ENCODE measurements around the gene CHERP.
A peak's percentile ranks its signal among the peaks of the same experiment; 100 is the strongest.

The CHERP gene

DNA sequence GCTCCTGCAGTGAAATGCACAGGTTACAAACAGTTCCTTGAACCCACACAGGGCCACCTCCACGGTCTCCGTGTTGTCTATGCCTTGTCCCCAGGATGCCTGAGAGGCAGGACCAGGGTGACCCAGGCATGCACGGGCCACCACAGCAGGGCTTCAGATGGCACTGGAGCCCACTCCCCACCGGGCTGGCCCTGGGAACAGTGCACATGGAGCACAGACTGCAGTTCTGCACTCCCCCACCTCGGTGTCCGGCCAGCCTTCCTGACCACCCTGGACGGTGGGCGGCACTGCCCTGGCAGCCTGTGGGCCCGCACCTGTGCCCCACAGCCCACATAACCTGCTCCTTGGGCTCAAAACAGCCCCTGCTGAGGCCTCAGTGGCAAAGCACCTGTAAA, 44.2 kb upstream of the CHERP start:
- peaks cover 82 to 100% (median 97%) of the 10 kb centered on the region in 11 experiments for H4K20me1 ChIP-seq
- H3K9me3 ChIP-seq (replicated peaks in 1 of 11), result no peaks in the 10 kb centered on the region
- TF ChIP-seq Cebpa-rat (IDR thresholded peaks at IDR 0.05), result no peak
- H3K4me2 ChIP-seq, result peak overlapping the region; percentile 94 to 100 (median 99)
- H3K4me1 ChIP-seq, result peaks cover 87 to 100% (median 100%) of the 10 kb centered on the region in 10 experiments
- H3K4me3 ChIP-seq, result peak overlapping the region in 9 of 10 experiments; percentile 26 to 65 (median 51); a peak in 13 of 20 replicates
- peak overlapping the region in 10 of 11 experiments; percentile 27 to 80 (median 78); a peak in 19 of 22 replicates for H3K9ac ChIP-seq
- no peaks in the 10 kb centered on the region for H3K27me3 ChIP-seq
- peak overlapping the region; percentile 38 to 91 (median 88); a peak in 19 of 22 replicates for H3K27ac ChIP-seq
- peaks cover 0 to 12% (median 8%) of the 10 kb centered on the region in 11 experiments; a peak in 13 of 22 replicates for H3K36me3 ChIP-seq

DNA sequence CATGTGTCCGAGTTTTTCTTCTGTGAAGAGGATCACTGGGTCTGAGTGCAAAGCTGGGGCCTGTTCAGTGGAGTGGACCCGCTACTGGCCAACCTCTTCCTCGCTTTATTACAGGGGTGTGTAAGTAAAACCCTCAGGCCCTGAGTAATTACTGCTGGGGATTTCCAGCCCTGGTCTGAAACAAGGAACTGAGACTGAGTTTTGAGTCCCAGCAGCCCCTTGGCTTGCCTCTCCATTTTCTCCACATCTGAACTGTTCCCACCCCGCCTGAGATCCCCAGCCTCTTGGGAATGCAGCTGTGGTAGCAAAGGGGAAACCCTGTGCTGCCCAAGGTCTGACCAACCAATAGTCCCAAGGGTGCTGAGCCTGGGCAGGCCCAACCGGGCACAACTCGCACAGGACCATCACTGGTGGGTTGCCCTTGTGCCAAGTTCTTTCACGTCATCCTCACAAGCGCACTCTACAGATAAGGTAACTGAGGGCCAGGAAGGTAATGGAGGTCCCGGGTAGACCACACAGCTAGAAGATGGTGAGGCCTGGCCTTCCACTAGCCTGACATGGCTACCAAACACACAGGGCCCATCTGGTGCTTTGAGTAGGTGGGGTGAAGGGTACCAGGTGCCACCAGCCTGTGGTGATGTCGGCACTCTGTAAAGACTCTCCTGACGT, 43.7 kb upstream of the CHERP start:
- H3K4me3 ChIP-seq, result peak overlapping the region; percentile 43 to 65 (median 53); a peak in 17 of 20 replicates

DNA sequence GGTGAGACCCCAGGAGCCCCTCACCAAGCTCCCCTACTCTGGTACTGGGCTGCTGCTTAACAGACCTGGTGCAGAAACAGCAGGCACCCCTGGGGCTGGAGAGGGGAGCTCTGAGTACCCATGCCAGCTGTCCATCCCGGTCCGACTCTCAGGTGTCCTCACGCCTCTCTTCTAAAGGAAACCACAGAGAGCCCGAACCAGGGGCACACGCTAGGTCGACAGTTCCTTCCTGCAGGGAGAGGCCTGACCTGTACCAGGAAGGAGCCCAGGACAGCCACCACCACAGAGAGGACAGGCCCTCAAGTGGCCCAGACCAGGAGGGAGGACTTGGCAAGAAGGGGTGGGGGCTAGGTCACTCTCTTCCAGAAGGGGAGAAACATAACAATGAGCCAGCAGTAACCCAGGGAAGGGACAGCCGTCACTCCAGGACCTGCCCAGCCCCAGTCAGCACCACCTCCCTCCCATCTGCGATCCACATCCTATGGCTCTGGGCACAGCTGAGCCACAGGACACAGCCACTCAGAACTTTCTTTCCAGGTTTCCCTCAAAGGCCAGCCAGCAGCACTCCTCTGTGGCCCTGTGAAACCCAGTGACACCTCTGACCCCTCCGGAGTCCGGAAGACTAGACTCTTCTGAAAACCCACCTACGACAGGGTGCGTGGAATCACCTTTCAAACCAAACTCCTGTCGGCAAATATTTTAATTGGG, 43.0 kb upstream of the CHERP start:
- H3K4me3 ChIP-seq, result peak overlapping the region; percentile 43 to 65 (median 53); a peak in 19 of 20 replicates
- H3K4me1 ChIP-seq, result peaks cover 86 to 100% (median 99%) of the 10 kb centered on the region in 10 experiments

More for the DNA sequence above, 43.7 kb upstream of the CHERP start:
- H4K20me1 ChIP-seq, result peaks cover 82 to 100% (median 97%) of the 10 kb centered on the region in 11 experiments
- no peaks in the 10 kb centered on the region for H3K9me3 ChIP-seq (replicated peaks in 1 of 11)
- peaks cover 89 to 100% (median 100%) of the 10 kb centered on the region in 10 experiments for H3K4me1 ChIP-seq
- H3K9ac ChIP-seq, result peak overlapping the region; percentile 66 to 86 (median 78); a peak in 21 of 22 replicates
- peak overlapping the region; percentile 59 to 91 (median 88); a peak in 21 of 22 replicates for H3K27ac ChIP-seq
- no peak for TF ChIP-seq Cebpa-rat (IDR thresholded peaks at IDR 0.05)
- peak overlapping the region; percentile 94 to 100 (median 99) for H3K4me2 ChIP-seq
- H3K36me3 ChIP-seq, result peaks cover 0 to 17% (median 12%) of the 10 kb centered on the region in 11 experiments; a peak in 15 of 22 replicates
- no peaks in the 10 kb centered on the region for H3K27me3 ChIP-seq

DNA sequence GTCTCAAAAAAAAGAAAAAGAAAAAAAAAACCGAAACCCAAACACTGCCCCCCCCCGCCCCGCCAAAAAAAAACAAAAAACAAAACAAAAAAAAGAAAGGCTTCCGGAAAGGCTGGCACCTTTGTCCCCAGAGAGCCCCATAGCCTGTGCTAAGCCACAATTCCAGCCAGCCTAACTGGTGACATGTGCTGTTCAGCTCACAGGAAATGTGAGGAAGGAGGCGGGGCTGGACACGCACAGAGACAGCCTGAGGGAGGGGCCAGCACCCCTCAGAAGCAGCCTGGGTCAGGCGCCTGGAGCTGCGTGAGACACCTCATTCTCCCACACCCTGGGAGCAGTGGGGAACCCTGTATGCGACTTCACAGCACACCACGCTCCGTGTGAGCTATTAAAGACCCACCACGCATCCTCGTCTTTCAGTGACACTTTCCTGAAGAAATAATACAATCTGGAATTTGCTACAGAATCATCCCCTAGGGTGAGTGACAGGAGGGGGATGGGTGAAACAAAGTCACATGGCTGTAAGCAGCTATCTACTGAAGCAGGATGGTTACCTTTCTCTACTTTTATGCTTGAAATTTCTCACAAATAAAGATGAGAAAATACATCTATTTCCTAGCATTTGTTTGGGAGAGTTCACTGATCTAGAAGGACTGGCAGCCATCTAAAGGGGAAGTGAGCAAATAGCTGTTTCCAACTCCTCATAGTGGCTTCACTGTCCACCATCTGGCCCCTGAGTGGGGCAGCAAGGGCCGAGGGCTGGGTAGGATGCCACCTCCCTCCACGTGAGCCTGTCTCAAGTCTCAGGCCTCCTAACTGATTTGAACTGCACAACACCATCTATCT, 42.2 kb upstream of the CHERP start:
- no peak for TF ChIP-seq Cebpa-rat (IDR thresholded peaks at IDR 0.05)
- Histone ChIP-seq H3K4me1 (peaks cover 85 to 100% (median 99%) of the 10 kb centered on the region in 10 experiments), H3K9ac (peak overlapping the region; percentile 66 to 86 (median 78)), H3K27ac (peak overlapping the region; percentile 61 to 91 (median 88)), H3K36me3 (peaks cover 4 to 30% (median 21%) of the 10 kb centered on the region in 11 experiments; a peak in 16 of 22 replicates), H4K20me1 (peaks cover 82 to 100% (median 97%) of the 10 kb centered on the region in 11 experiments), H3K4me2 (peak overlapping the region; percentile 94 to 100 (median 99)), H3K27me3 (no peaks in the 10 kb centered on the region), H3K9me3 (replicated peaks in 1 of 11) (no peaks in the 10 kb centered on the region), H3K4me3 (peak overlapping the region; percentile 45 to 65 (median 53))

More for the DNA sequence above, 43.0 kb upstream of the CHERP start:
- H4K20me1 ChIP-seq, result peaks cover 82 to 100% (median 97%) of the 10 kb centered on the region in 11 experiments
- H3K9me3 ChIP-seq (replicated peaks in 1 of 11), result no peaks in the 10 kb centered on the region
- no peak for TF ChIP-seq Cebpa-rat (IDR thresholded peaks at IDR 0.05)
- peaks cover 4 to 23% (median 15%) of the 10 kb centered on the region in 11 experiments; a peak in 15 of 22 replicates for H3K36me3 ChIP-seq
- peak overlapping the region; percentile 59 to 91 (median 88) for H3K27ac ChIP-seq
- H3K9ac ChIP-seq, result peak overlapping the region; percentile 66 to 86 (median 78)
- H3K4me2 ChIP-seq, result peak overlapping the region; percentile 94 to 100 (median 99)
- no peaks in the 10 kb centered on the region for H3K27me3 ChIP-seq

DNA sequence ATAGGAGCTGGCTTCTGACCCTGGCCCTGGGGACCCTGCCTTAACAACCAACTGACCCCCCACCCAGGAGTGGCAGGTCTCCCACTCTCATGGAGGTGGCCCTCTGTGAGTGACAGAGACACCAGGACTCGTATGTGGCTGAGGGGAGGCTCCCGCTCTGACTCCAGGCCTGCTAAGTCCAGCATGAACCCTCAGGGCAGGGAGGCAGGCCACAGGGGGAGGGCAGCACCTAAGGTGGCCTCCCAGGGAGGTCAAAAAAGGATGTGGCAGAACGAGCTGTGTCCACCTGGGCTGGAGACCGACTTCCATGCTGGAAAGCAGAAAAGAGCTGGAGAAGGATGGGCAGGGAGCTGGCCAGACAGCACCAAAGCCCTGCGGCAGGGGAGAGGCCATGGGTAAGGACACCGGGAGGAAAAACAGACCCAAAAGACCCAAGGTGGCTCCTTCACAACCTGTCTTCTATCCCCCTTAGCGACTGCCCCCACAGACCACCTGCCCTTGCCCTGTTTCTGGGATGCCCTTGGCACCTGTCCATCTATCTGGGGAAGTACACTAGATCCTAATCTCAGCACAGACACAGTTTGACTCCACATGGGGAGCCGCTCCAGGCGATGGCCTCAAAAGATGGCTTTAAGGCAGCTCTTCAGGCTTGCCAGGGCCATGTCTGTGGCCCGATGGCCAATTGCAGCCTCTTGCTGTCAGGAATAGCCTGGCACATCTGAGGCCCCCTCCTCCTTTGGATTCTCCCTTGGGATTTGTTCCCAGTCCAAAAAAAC, 40.4 kb upstream of the CHERP start:
- Histone ChIP-seq H3K27ac (peak overlapping the region in 8 of 11 experiments; percentile 12 to 91 (median 78); a peak in 8 of 22 replicates), H3K4me3 (peak overlapping the region in 1 of 10 experiments; percentile 55; a peak in 2 of 20 replicates), H3K4me2 (peak overlapping the region; percentile 94 to 100 (median 99)), H3K9ac (peak overlapping the region; percentile 2 to 84 (median 66); a peak in 17 of 22 replicates), H3K36me3 (peaks cover 17 to 47% (median 39%) of the 10 kb centered on the region in 11 experiments), H3K27me3 (no peaks in the 10 kb centered on the region), H4K20me1 (peaks cover 82 to 100% (median 97%) of the 10 kb centered on the region in 11 experiments), H3K4me1 (peaks cover 71 to 91% (median 86%) of the 10 kb centered on the region in 10 experiments), H3K9me3 (replicated peaks in 1 of 11) (no peaks in the 10 kb centered on the region)
- TF ChIP-seq Cebpa-rat (IDR thresholded peaks at IDR 0.05), result no peak

DNA sequence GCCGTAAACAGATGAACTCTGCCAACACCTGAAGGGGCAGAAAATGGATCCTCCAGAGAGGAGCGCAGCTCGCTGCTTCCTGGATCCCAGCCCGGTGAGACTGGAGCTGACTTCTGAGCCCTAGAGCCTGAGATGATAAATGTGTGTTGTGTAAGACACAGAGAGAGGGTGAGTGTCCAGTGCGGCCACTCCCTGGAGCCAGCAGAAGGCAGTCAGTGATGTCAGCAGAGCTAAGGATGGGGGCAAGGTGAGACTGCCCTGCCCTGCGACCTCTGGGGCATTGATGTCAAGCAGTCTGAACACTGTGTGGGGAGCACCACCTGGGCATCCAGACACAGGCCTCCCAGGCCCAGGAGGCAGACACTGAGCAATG, 39.7 kb upstream of the CHERP start:
- Histone ChIP-seq H3K27ac (peak overlapping the region in 6 of 11 experiments; percentile 22 to 91 (median 34); a peak in 10 of 22 replicates), H3K9me3 (replicated peaks in 1 of 11) (no peaks in the 10 kb centered on the region), H3K4me2 (peak overlapping the region in 10 of 11 experiments; percentile 94 to 100 (median 99); a peak in 17 of 22 replicates), H3K27me3 (no peaks in the 10 kb centered on the region), H4K20me1 (peaks cover 82 to 100% (median 97%) of the 10 kb centered on the region in 11 experiments), H3K9ac (peak overlapping the region in 10 of 11 experiments; percentile 3 to 84 (median 40); a peak in 14 of 22 replicates), H3K4me1 (peaks cover 64 to 83% (median 79%) of the 10 kb centered on the region in 10 experiments), H3K36me3 (peaks cover 23 to 54% (median 46%) of the 10 kb centered on the region in 11 experiments), H3K4me3 (no peak overlapping the region)
- TF ChIP-seq Cebpa-rat (IDR thresholded peaks at IDR 0.05), result no peak

DNA sequence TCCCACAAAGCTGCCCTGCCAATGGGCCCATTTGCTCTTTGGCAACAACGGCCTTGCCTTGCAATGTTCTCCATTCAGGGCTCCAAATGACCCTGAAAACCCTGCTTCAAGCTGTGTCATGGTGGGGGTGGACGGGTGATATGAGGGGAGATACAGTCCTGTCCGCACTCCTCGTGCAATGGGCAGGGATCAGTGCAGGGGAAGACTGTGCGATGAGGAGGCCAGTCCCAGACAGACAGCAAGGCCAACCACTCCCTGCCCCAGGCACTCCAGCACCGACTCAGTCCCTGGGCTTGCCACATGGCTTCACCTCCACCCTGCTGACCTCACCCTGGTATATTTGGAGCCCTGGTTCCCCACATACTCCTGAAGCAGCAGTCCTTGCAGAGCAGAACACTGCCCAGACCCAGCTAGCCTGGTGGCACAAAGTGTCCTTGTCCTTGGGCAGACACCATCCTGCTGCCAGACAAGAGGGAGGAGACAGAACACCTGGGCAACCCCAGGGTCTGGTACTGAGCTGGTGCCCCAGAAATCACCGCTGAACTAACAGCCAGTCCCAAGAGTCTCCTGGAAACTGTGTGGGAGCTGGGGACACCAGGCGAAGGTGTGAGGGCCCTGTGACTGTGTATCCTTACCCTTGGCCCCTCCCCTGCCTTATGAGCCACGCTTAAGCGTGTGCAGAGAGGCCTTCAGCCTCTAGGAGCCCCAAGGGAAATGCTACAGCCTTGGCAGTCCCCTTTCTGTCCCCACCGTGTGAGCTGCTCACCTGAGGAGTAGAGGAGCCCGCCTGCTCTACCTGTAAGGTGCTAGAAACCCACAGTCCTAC, 39.1 kb upstream of the CHERP start:
- Histone ChIP-seq H3K27me3 (no peaks in the 10 kb centered on the region), H3K27ac (peak overlapping the region in 7 of 11 experiments; percentile 10 to 91 (median 31); a peak in 10 of 22 replicates), H4K20me1 (peaks cover 82 to 100% (median 97%) of the 10 kb centered on the region in 11 experiments), H3K4me3 (no peak overlapping the region), H3K4me1 (peaks cover 58 to 77% (median 73%) of the 10 kb centered on the region in 10 experiments), H3K4me2 (peak overlapping the region in 10 of 11 experiments; percentile 12 to 99 (median 96); a peak in 17 of 22 replicates), H3K9ac (peak overlapping the region in 10 of 11 experiments; percentile 3 to 79 (median 42); a peak in 14 of 22 replicates), H3K9me3 (replicated peaks in 1 of 11) (no peaks in the 10 kb centered on the region), H3K36me3 (peaks cover 29 to 60% (median 52%) of the 10 kb centered on the region in 11 experiments)
- no peak for TF ChIP-seq Cebpa-rat (IDR thresholded peaks at IDR 0.05)
